ENCODE results near the gene ATP1A4. TPM values are rescaled to one million over a fixed set of nuclear protein-coding genes. Genes with fewer than 3 reads are reported as not detected.

ATP1A4 gene
- total and polyA plus RNA-seq, 2 of the 13 experiments (the other 11 are each of a cell fraction or from before 2014, with no cell fraction given): not detected

GRCh38 chr1:160108888-160109662 is 42.3 kb upstream of the ATP1A4 start (continued):
- TF ChIP-seq GABPA (IDR thresholded peaks at IDR 0.05; ENCODE audit: low read depth, low read length) (no peak), GABPA (CRISPR knock-in tag; IDR thresholded peaks at IDR 0.05; ENCODE audit: low read depth) (0 out of 2 replicates have a peak, but pooled peaks have one; percentile 4), ZNF292 (CRISPR knock-in tag; IDR thresholded peaks at IDR 0.05; ENCODE audit: borderline replicate concordance, low read depth) (peak; percentile 63; the same call in 1 of the 2 replicates), PAF1 (CRISPR knock-in tag; IDR thresholded peaks at IDR 0.05) (no peak), PHF21A (CRISPR knock-in tag; IDR thresholded peaks at IDR 0.05) (peak; percentile 31; the same call in 1 of the 2 replicates), MTF2 (CRISPR knock-in tag; IDR thresholded peaks at IDR 0.05; ENCODE audit: borderline replicate concordance) (no peak), ZBTB37 (CRISPR knock-in tag; IDR thresholded peaks at IDR 0.05) (no peak), ATF7 (IDR thresholded peaks at IDR 0.05) (peak; percentile 68), ATF7 (CRISPR knock-in tag; IDR thresholded peaks at IDR 0.05) (no peak), ZNF251 (CRISPR knock-in tag; IDR thresholded peaks at IDR 0.05) (no peak), RARA (CRISPR knock-in tag; IDR thresholded peaks at IDR 0.05) (peak; percentile 63; the same call in 1 of the 2 replicates), FOXC1 (CRISPR knock-in tag; IDR thresholded peaks at IDR 0.05; ENCODE audit: borderline replicate concordance) (no peak), NFATC3 (CRISPR knock-in tag; IDR thresholded peaks at IDR 0.05) (0 out of 2 replicates have a peak, but pooled peaks have one; percentile 21), ZNF572 (CRISPR knock-in tag; IDR thresholded peaks at IDR 0.05) (no peak), MEF2D (CRISPR knock-in tag; IDR thresholded peaks at IDR 0.05) (0 out of 2 replicates have a peak, but pooled peaks have one; percentile 30), SMYD3 (CRISPR knock-in tag; IDR thresholded peaks at IDR 0.05) (no peak), BRCA1 (CRISPR knock-in tag; IDR thresholded peaks at IDR 0.05) (no peak), NFE2L2 (IDR thresholded peaks at IDR 0.05; ENCODE audit: low read length) (no peak), KDM6A (CRISPR knock-in tag; IDR thresholded peaks at IDR 0.05; ENCODE audit: low read depth) (no peak), REL (CRISPR knock-in tag; conservative IDR thresholded peaks at IDR 0.05) (no peak), MAF1 (CRISPR knock-in tag; IDR thresholded peaks at IDR 0.05; ENCODE audit: borderline replicate concordance) (no peak)
- TF ChIP-seq, protein P1, sequence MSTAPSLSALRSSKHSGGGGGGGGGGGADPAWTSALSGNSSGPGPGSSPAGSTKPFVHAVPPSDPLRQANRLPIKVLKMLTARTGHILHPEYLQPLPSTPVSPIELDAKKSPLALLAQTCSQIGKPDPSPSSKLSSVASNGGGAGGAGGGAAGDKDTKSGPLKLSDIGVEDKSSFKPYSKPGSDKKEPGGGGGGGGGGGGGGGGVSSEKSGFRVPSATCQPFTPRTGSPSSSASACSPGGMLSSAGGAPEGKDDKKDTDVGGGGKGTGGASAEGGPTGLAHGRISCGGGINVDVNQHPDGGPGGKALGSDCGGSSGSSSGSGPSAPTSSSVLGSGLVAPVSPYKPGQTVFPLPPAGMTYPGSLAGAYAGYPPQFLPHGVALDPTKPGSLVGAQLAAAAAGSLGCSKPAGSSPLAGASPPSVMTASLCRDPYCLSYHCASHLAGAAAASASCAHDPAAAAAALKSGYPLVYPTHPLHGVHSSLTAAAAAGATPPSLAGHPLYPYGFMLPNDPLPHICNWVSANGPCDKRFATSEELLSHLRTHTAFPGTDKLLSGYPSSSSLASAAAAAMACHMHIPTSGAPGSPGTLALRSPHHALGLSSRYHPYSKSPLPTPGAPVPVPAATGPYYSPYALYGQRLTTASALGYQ (CRISPR knock-in tag; IDR thresholded peaks at IDR 0.05): no peak
- TF ChIP-seq, protein P2, sequence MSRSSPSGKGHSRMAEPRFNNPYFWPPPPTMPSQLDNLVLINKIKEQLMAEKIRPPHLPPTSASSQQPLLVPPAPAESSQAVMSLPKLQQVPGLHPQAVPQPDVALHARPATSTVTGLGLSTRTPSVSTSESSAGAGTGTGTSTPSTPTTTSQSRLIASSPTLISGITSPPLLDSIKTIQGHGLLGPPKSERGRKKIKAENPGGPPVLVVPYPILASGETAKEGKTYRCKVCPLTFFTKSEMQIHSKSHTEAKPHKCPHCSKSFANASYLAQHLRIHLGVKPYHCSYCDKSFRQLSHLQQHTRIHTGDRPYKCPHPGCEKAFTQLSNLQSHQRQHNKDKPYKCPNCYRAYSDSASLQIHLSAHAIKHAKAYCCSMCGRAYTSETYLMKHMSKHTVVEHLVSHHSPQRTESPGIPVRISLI (CRISPR knock-in tag; IDR thresholded peaks at IDR 0.05; ENCODE audit: borderline replicate concordance): no peak
- TF ChIP-seq, protein P3, sequence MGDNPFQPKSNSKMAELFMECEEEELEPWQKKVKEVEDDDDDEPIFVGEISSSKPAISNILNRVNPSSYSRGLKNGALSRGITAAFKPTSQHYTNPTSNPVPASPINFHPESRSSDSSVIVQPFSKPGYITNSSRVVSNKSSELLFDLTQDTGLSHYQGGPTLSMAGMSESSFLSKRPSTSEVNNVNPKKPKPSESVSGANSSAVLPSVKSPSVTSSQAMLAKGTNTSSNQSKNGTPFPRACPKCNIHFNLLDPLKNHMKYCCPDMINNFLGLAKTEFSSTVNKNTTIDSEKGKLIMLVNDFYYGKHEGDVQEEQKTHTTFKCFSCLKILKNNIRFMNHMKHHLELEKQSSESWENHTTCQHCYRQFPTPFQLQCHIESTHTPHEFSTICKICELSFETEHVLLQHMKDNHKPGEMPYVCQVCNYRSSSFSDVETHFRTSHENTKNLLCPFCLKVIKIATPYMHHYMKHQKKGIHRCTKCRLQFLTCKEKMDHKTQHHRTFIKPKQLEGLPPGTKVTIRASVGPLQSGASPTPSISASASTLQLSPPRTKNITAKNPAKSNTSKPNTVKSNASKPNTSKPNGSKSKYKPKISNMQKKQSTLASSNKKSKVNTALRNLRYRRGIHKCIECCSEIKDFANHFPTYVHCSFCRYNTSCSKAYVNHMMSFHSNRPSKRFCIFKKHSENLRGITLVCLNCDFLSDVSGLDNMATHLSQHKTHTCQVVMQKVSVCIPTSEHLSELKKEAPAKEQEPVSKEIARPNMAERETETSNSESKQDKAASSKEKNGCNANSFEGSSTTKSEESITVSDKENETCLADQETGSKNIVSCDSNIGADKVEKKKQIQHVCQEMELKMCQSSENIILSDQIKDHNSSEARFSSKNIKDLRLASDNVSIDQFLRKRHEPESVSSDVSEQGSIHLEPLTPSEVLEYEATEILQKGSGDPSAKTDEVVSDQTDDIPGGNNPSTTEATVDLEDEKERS (CRISPR knock-in tag; IDR thresholded peaks at IDR 0.05): peak; percentile 61; the same call in 1 of the 2 replicates

Data from HepG2 (cell line).